K562 (cell line): ENCODE results near the gene PHLDB1. TPM values are rescaled to one million over a fixed set of nuclear protein-coding genes. Genes with fewer than 3 reads are reported as not detected.

ENCODE experiments used
- CTCFL ChIP-seq: IDR thresholded peaks from 2 replicates; pipeline ENCODE4 v1.6.1; 2011; ENCODE audit warnings: borderline replicate concordance, low read depth, mild to moderate bottlenecking, moderate library complexity, low read length; ENCODE audit not compliant: insufficient read depth, poor library complexity, severe bottlenecking
- ETS1 ChIP-seq: conservative IDR thresholded peaks from 2 replicates; pipeline ENCODE4 v1.6.1; 2011; ENCODE audit warnings: low read depth, mild to moderate bottlenecking, low read length; ENCODE audit not compliant: control insufficient read depth
- FOXJ2 ChIP-seq: fragments of 200-800 bp; sonication (Bioruptor generic); IDR thresholded peaks from 2 replicates; pipeline ENCODE4 v1.6.1; 2016; ENCODE audit warnings: missing genetic modification characterization, missing compliant biosample characterization
- GTF3C2 ChIP-seq: IDR thresholded peaks from 3 replicates; pipeline ENCODE4 v1.6.1; 2011; ENCODE audit warnings: borderline replicate concordance, mild to moderate bottlenecking, moderate library complexity; ENCODE audit not compliant: insufficient read length; ENCODE audit errors: extremely low read depth
- HDAC2 ChIP-seq: fragments of 450-650 bp; IDR thresholded peaks from 2 replicates; pipeline ENCODE4 v1.6.1; 2016; ENCODE audit warnings: mild to moderate bottlenecking
- JUND ChIP-seq, 2 experiments: IDR thresholded peaks; 2 replicates in 1 of 2; 3 replicates in 1 of 2; pipeline ENCODE4 v1.6.1; 2011; ENCODE audit warnings: borderline replicate concordance in 2 of 2, low read depth in 2 of 2, low read length in 2 of 2, improper control_type of control experiment in 1 of 2, missing biosample characterization in 1 of 2, missing genetic modification characterization in 1 of 2, missing genetic modification reagents in 1 of 2
- MCM2 ChIP-seq: fragments of 450-650 bp; IDR thresholded peaks from 2 replicates; pipeline ENCODE4 v1.6.1; 2017; ENCODE audit warnings: low read depth, mild to moderate bottlenecking
- NR2C2 ChIP-seq, 2 experiments: fragments of 200-800 bp in 1 of 2; sonication (Bioruptor generic) in 1 of 2; sonication (generic) in 1 of 2; formaldehyde crosslinking in 1 of 2; IDR thresholded peaks; 2 replicates each; pipeline versions ENCODE4 v1.6.1 to v1.8.0; 2016 to 2022; ENCODE audit warnings: mild to moderate bottlenecking in 1 of 2, missing compliant biosample characterization in 1 of 2, missing genetic modification characterization in 1 of 2, missing genetic modification reagents in 1 of 2
- NR3C1 ChIP-seq: sonication (generic); formaldehyde crosslinking; IDR thresholded peaks from 2 replicates; pipeline ENCODE4 v1.8.1; 2022; ENCODE audit warnings: missing genetic modification reagents
- PHF20 ChIP-seq: fragments of 450-650 bp; IDR thresholded peaks from 2 replicates; pipeline ENCODE4 v1.6.1; 2018; ENCODE audit not compliant: partially characterized antibody
- SIN3A ChIP-seq, 2 experiments: fragments of 150-350 bp in 1 of 2; IDR thresholded peaks; 2 replicates each; pipeline ENCODE4 v1.6.1; 2011 to 2016; ENCODE audit warnings: borderline replicate concordance in 2 of 2, low read depth in 2 of 2, low read length in 2 of 2, mild to moderate bottlenecking in 2 of 2, moderate library complexity in 2 of 2; ENCODE audit not compliant: control insufficient read depth in 1 of 2
- SIX5 ChIP-seq, 2 experiments: IDR thresholded peaks; 2 replicates each; pipeline ENCODE4 v1.6.1; 2011; ENCODE audit warnings: low read length in 2 of 2, borderline replicate concordance in 1 of 2, low read depth in 1 of 2, mild to moderate bottlenecking in 1 of 2, moderate library complexity in 1 of 2; ENCODE audit not compliant: insufficient read depth in 1 of 2
- TCF7L2 ChIP-seq: fragments of 150-350 bp; IDR thresholded peaks from 2 replicates; pipeline ENCODE4 v1.6.1; 2016; ENCODE audit warnings: low read depth, mild to moderate bottlenecking, low read length, moderate library complexity
- TEAD1 ChIP-seq, 2 experiments: fragments of 450-650 bp in 1 of 2; sonication (generic) in 1 of 2; formaldehyde crosslinking; IDR thresholded peaks; 2 replicates each; pipeline versions ENCODE4 v1.4.0 to v1.8.0; 2020 to 2022; ENCODE audit warnings: mild to moderate bottlenecking in 2 of 2, missing genetic modification reagents in 1 of 2
- TOE1 ChIP-seq, 2 experiments: fragments of 450-650 bp in 1 of 2; sonication (generic) in 1 of 2; formaldehyde crosslinking in 1 of 2; IDR thresholded peaks; 2 replicates each; pipeline versions ENCODE4 v1.7.1 to v1.8.0; 2016 to 2022; ENCODE audit warnings: borderline replicate concordance in 2 of 2, mild to moderate bottlenecking in 2 of 2, antibody characterized with exemption in 1 of 2, inconsistent platforms in 1 of 2, low read depth in 1 of 2, missing genetic modification reagents in 1 of 2, moderate library complexity in 1 of 2
- TSC22D4 ChIP-seq: fragments of 450-650 bp; IDR thresholded peaks from 2 replicates; pipeline ENCODE4 v1.6.1; 2016; ENCODE audit warnings: missing genetic modification characterization, missing biosample characterization, control low read depth
- ZBTB17 ChIP-seq: fragments of 450-650 bp; formaldehyde crosslinking; IDR thresholded peaks from 2 replicates; pipeline ENCODE4 v1.4.0; 2020; ENCODE audit warnings: mild to moderate bottlenecking
- ZEB2 ChIP-seq: fragments of 450-650 bp; IDR thresholded peaks from 2 replicates; pipeline ENCODE4 v1.6.1; 2016
- ZNF121 ChIP-seq: sonication (generic); formaldehyde crosslinking; conservative IDR thresholded peaks from 2 replicates; pipeline ENCODE4 v1.8.0; 2022; ENCODE audit warnings: missing genetic modification reagents
- polyA plus RNA-seq, 8 experiments: library from polyadenylated mRNA; depleted of rRNA in 4 of 8; stranded (reverse) in 5 of 8; unstranded in 3 of 8; fragments of >200 nt; fragmentation: Nextera tagmentation in 2 of 8; fragmentation: Illumina TruSeq in 1 of 8; extraction: Ambion mirVana in 2 of 8; extraction: Trizol in 1 of 8; gene quantifications; 2 replicates each; pipeline versions ENCODE4 v1.2.1 to v1.2.3, GENCODE V29; 2011 to 2014; ENCODE audit warnings: inconsistent platforms in 1 of 8, missing spikeins in 1 of 8
- total RNA-seq, 7 experiments: library from RNA; depleted of rRNA in 6 of 7; stranded (reverse); fragments of >200 nt in 6 of 7; fragmentation: Illumina TruSeq in 2 of 7; extraction: Trizol in 2 of 7; gene quantifications; 2 replicates each; pipeline versions ENCODE4 v1.2.1 to v1.2.3, GENCODE V29; 2011 to 2021; ENCODE audit warnings: low replicate concordance in 1 of 7

The PHLDB1 gene
- total and polyA plus RNA-seq, 9 of the 15 experiments (the other 6 are each of a cell fraction or from before 2014, with no cell fraction given) = 2.0 to 28.7 (median 16.2) TPM

GRCh38 chr11:118634431-118635236 lies 27.2 kb downstream of the PHLDB1 start (continued):
- TF ChIP-seq GTF3C2 = no peak
- peak; percentile 48; the same call in 1 of the 2 replicates for TF ChIP-seq TOE1 (IDR thresholded peaks at IDR 0.05; ENCODE audit: borderline replicate concordance)
- no peak for TF ChIP-seq TOE1 (CRISPR knock-in tag; IDR thresholded peaks at IDR 0.05; ENCODE audit: borderline replicate concordance, low read depth)
- TF ChIP-seq ZBTB17 (CRISPR knock-in tag) = no peak
- TF ChIP-seq SIX5 (IDR thresholded peaks at IDR 0.05; ENCODE audit: borderline replicate concordance in 1 of 2, insufficient read depth in 1 of 2, low read depth in 1 of 2, low read length in 2 of 2) = no peak
- TF ChIP-seq PHF20 = peak; percentile 25
- TF ChIP-seq CTCFL = peak; percentile 49
- TF ChIP-seq MCM2 = no peak
- no peak for TF ChIP-seq TCF7L2
- no peak for TF ChIP-seq ETS1
- TF ChIP-seq NR3C1 (CRISPR knock-in tag) = no peak
- TF ChIP-seq TEAD1 (CRISPR knock-in tag; IDR thresholded peaks at IDR 0.05) = no peak
- TF ChIP-seq NR2C2 (CRISPR knock-in tag; IDR thresholded peaks at IDR 0.05) = no peak
- TF ChIP-seq NR2C2 (tag; IDR thresholded peaks at IDR 0.05) = no peak
- no peak for TF ChIP-seq FOXJ2
- TF ChIP-seq ZNF121 = no peak
- 0 out of 2 replicates have a peak, but pooled peaks have one; percentile 59 for TF ChIP-seq ZEB2
- no peak for TF ChIP-seq TSC22D4
- no peak for TF ChIP-seq SIN3A (IDR thresholded peaks at IDR 0.05; ENCODE audit: borderline replicate concordance in 2 of 2, control insufficient read depth in 1 of 2, low read depth in 2 of 2, low read length in 2 of 2)
- TF ChIP-seq JUND (IDR thresholded peaks at IDR 0.05; ENCODE audit: borderline replicate concordance, low read depth, low read length) = 0 out of 2 replicates have a peak, but pooled peaks have one; percentile 34
- TF ChIP-seq JUND (tag; IDR thresholded peaks at IDR 0.05; ENCODE audit: borderline replicate concordance, low read depth, low read length) = no peak; the same call in 2 of the 3 replicates
- no peak for TF ChIP-seq HDAC2
